GM23338 (cell line): ENCODE results near the gene PIEZO2. TPM values are rescaled to one million over a fixed set of nuclear protein-coding genes. Genes with fewer than 3 reads are reported as not detected.

Experiments used
- ATAC-seq: fragments of 200-7000 bp; cut with Tn5 transposase; 3 replicates; pipeline ENCODE4 v1.9.1; 2020
- DNase-seq: peaks from one replicate; pipeline ENCODE4 v3.0.0-alpha.2; 2015; ENCODE audit warnings: low spot score
- H2AFZ ChIP-seq: fragments of 200-600 bp; sonication (generic); 2 replicates; pipeline ENCODE4 v1.8.0; 2016; ENCODE audit warnings: antibody characterized with exemption, mild to moderate bottlenecking, moderate library complexity
- H3F3A ChIP-seq: fragments of 200-600 bp; sonication (generic); replicated peaks from 2 replicates; pipeline ENCODE4 v1.8.0; 2017; ENCODE audit warnings: antibody characterized with exemption, mixed run types, low read depth
- H3K27ac ChIP-seq: fragments of 200-600 bp; sonication (generic); 2 replicates; pipeline ENCODE4 v1.6.1; 2016; ENCODE audit warnings: low read depth
- H3K27me3 ChIP-seq: fragments of 200-600 bp; sonication (generic); 2 replicates; pipeline ENCODE4 v1.8.0; 2016; ENCODE audit warnings: mild to moderate bottlenecking, mixed run types, moderate library complexity; ENCODE audit not compliant: insufficient read depth
- H3K36me3 ChIP-seq: fragments of 200-600 bp; sonication (generic); 2 replicates; pipeline ENCODE4 v1.8.0; 2016; ENCODE audit warnings: mild to moderate bottlenecking; ENCODE audit not compliant: insufficient read depth
- H3K4me1 ChIP-seq: fragments of 200-600 bp; sonication (generic); 2 replicates; pipeline ENCODE4 v1.8.0; 2016; ENCODE audit warnings: mild to moderate bottlenecking, moderate library complexity; ENCODE audit not compliant: insufficient read depth
- H3K4me2 ChIP-seq: fragments of 200-600 bp; sonication (generic); 2 replicates; pipeline ENCODE4 v1.7.1; 2017; ENCODE audit warnings: mixed run types
- H3K4me3 ChIP-seq: fragments of 200-600 bp; sonication (generic); 2 replicates; pipeline ENCODE4 v1.6.1; 2016; ENCODE audit warnings: mixed run types
- H3K79me2 ChIP-seq: fragments of 200-600 bp; sonication (generic); replicated peaks from 2 replicates; pipeline ENCODE4 v1.8.0; 2017; ENCODE audit warnings: mild to moderate bottlenecking; ENCODE audit not compliant: insufficient read depth
- H3K9me2 ChIP-seq: fragments of 200-600 bp; sonication (generic); 2 replicates; pipeline ENCODE4 v1.8.0; 2017; ENCODE audit not compliant: insufficient read depth
- H4K20me1 ChIP-seq: fragments of 200-600 bp; sonication (generic); replicated peaks from 2 replicates; pipeline ENCODE4 v1.8.0; 2017; ENCODE audit warnings: mild to moderate bottlenecking; ENCODE audit not compliant: insufficient read depth
- H3K27ac Mint-ChIP-seq: 2 replicates; pipeline ENCODE4 v1.8.0; 2020; ENCODE audit warnings: inconsistent platforms, mild to moderate bottlenecking, moderate library complexity, mixed read lengths
- H3K27me3 Mint-ChIP-seq: 3 replicates; pipeline ENCODE4 v1.8.0; 2022; ENCODE audit warnings: low read depth, mild to moderate bottlenecking, moderate library complexity, mixed read lengths, inconsistent platforms; ENCODE audit not compliant: insufficient read depth, poor library complexity
- H3K36me3 Mint-ChIP-seq: 3 replicates; pipeline ENCODE4 v1.8.0; 2021; ENCODE audit warnings: low read depth, mild to moderate bottlenecking, inconsistent platforms, moderate library complexity, mixed read lengths
- H3K4me1 Mint-ChIP-seq: 3 replicates; pipeline ENCODE4 v1.8.0; 2020; ENCODE audit warnings: mild to moderate bottlenecking, inconsistent platforms, mixed read lengths
- H3K4me3 Mint-ChIP-seq: 3 replicates; pipeline ENCODE4 v1.8.0; 2021; ENCODE audit warnings: moderate library complexity, mild to moderate bottlenecking, inconsistent platforms, mixed read lengths
- H3K9me3 Mint-ChIP-seq: 3 replicates; pipeline ENCODE4 v1.8.0; 2020; ENCODE audit warnings: moderate library complexity, mild to moderate bottlenecking, inconsistent platforms, mixed read lengths
- CREB1 ChIP-seq: fragments of 250-450 bp; sonication (Bioruptor Pico); IDR thresholded peaks from 2 replicates; pipeline ENCODE4 v1.5.0; 2020; ENCODE audit warnings: low read depth, mild to moderate bottlenecking, moderate library complexity
- ETS1 ChIP-seq: IDR thresholded peaks from 2 replicates; pipeline ENCODE4 v1.6.1; 2016; ENCODE audit warnings: antibody characterized with exemption
- EZH2 ChIP-seq: fragments of 200-600 bp; sonication (generic); IDR thresholded peaks from one replicate; pipeline ENCODE4 v1.8.0; 2017; ENCODE audit warnings: antibody characterized with exemption, mild to moderate bottlenecking, low read depth; ENCODE audit not compliant: unreplicated experiment
- EZH2phosphoT487 ChIP-seq: fragments of 200-600 bp; sonication (generic); IDR thresholded peaks from one replicate; pipeline ENCODE4 v1.8.1; 2018; ENCODE audit warnings: antibody characterized with exemption; ENCODE audit not compliant: unreplicated experiment
- JUNB ChIP-seq: IDR thresholded peaks from one replicate; pipeline ENCODE4 v1.6.1; 2016; ENCODE audit warnings: antibody characterized with exemption; ENCODE audit not compliant: unreplicated experiment
- NANOG ChIP-seq: IDR thresholded peaks from 2 replicates; pipeline ENCODE4 v1.6.1; 2016; ENCODE audit warnings: antibody characterized with exemption, borderline replicate concordance
- POLR2AphosphoS5 ChIP-seq: IDR thresholded peaks from 2 replicates; pipeline ENCODE4 v1.6.1; 2016; ENCODE audit warnings: antibody characterized with exemption, low read depth
- REST ChIP-seq: IDR thresholded peaks from one replicate; pipeline ENCODE4 v1.6.1; 2018; ENCODE audit warnings: antibody characterized with exemption; ENCODE audit not compliant: unreplicated experiment
- STAT1 ChIP-seq: IDR thresholded peaks from one replicate; pipeline ENCODE4 v1.6.1; 2016; ENCODE audit warnings: antibody characterized with exemption; ENCODE audit not compliant: unreplicated experiment
- ZNF114 ChIP-seq: fragments of 250-450 bp; sonication (Bioruptor Pico); IDR thresholded peaks from 2 replicates; pipeline ENCODE4 v1.5.0; 2020; ENCODE audit warnings: mild to moderate bottlenecking, moderate library complexity
- ZNF331 ChIP-seq: fragments of 250-450 bp; sonication (Bioruptor Pico); IDR thresholded peaks from 2 replicates; pipeline ENCODE4 v1.5.0; 2020; ENCODE audit warnings: low read depth, mild to moderate bottlenecking, moderate library complexity
- ZNF462 ChIP-seq: fragments of 250-450 bp; sonication (Bioruptor Pico); IDR thresholded peaks from 2 replicates; pipeline ENCODE4 v1.5.0; 2020; ENCODE audit warnings: mild to moderate bottlenecking, moderate library complexity
- polyA plus RNA-seq: library from polyadenylated mRNA; unstranded; fragments of >200 nt; fragmentation: Nextera tagmentation; extraction: Ambion mirVana; gene quantifications from 2 replicates; pipeline ENCODE4 v1.2.1, GENCODE V29; 2016
- total RNA-seq: library from RNA; depleted of rRNA; stranded (reverse); fragments of >200 nt; shearing (Covaris generic); gene quantifications from 2 replicates; pipeline ENCODE4 v1.2.3, GENCODE V29; 2014

PIEZO2 gene
- total and polyA plus RNA-seq, 2 experiments from 2014 or later: 4.8 to 8.2 TPM

GRCh38 chr18:10926621-10927161 is 222.7 kb downstream of the PIEZO2 start (continued):
- TF ChIP-seq REST (no peak), STAT1 (no peak), JUNB (no peak), EZH2phosphoT487 (no peak), ZNF331 (CRISPR knock-in tag) (no peak), EZH2 (no peak), NANOG (no peak), ZNF114 (no peak), ETS1 (no peak), POLR2AphosphoS5 (no peak), CREB1 (no peak)

GRCh38 chr18:10924290-10924689 is 225.1 kb downstream of the PIEZO2 start:
- peaks cover 3% of the 10 kb centered on the region; the same call in 1 of the 2 replicates for H3K36me3 ChIP-seq
- no peaks in the 10 kb centered on the region for H3F3A ChIP-seq
- H3K4me2 ChIP-seq: no peak overlapping the region
- no peak for DNase-seq
- H3K9me2 ChIP-seq: 0 out of 2 replicates have a peak, but pooled peaks cover 7% of the 10 kb centered on the region
- no peak overlapping the region for H2AFZ ChIP-seq
- H3K4me3 Mint-ChIP-seq: no peak overlapping the region
- peaks cover 34% of the 10 kb centered on the region for H3K4me1 ChIP-seq
- H3K27me3 Mint-ChIP-seq: peaks cover 3% of the 10 kb centered on the region
- no peak overlapping the region for H3K27ac ChIP-seq
- peaks cover 3% of the 10 kb centered on the region; the same call in 1 of the 3 replicates for H3K9me3 Mint-ChIP-seq
- H3K27ac Mint-ChIP-seq: no peak overlapping the region
- H3K79me2 ChIP-seq: no peaks in the 10 kb centered on the region
- H4K20me1 ChIP-seq: no peaks in the 10 kb centered on the region
- no peaks in the 10 kb centered on the region for H3K27me3 ChIP-seq
- H3K36me3 Mint-ChIP-seq: peaks cover 9% of the 10 kb centered on the region; the same call in 2 of the 3 replicates
- H3K4me1 Mint-ChIP-seq: peaks cover 74% of the 10 kb centered on the region
- no peak for ATAC-seq
- no peak overlapping the region for H3K4me3 ChIP-seq
- TF ChIP-seq POLR2AphosphoS5 (no peak), ETS1 (no peak), EZH2phosphoT487 (no peak), STAT1 (no peak), NANOG (no peak), CREB1 (no peak), ZNF462 (no peak)
